Activated CD4-positive, alpha-beta T cell treated with anti-CD3 and anti-CD28 coated beads, Interleukin-2, amount 50 U/mL, for 24 hours (primary cell): ENCODE data around the gene ARHGAP21.
"Not testable (repeated sequence)": the region's sequence is repeated elsewhere in the genome, so short reads cannot be mapped to it uniquely, and the experiment has no call there.

Experiments used
- DNase-seq, 2 donors: peaks; one replicate each; pipeline ENCODE4 v3.0.0-alpha.2; 2020; ENCODE audit warnings: low read depth in 1 of 2, low spot score in 1 of 2

ARHGAP21 gene

DNA sequence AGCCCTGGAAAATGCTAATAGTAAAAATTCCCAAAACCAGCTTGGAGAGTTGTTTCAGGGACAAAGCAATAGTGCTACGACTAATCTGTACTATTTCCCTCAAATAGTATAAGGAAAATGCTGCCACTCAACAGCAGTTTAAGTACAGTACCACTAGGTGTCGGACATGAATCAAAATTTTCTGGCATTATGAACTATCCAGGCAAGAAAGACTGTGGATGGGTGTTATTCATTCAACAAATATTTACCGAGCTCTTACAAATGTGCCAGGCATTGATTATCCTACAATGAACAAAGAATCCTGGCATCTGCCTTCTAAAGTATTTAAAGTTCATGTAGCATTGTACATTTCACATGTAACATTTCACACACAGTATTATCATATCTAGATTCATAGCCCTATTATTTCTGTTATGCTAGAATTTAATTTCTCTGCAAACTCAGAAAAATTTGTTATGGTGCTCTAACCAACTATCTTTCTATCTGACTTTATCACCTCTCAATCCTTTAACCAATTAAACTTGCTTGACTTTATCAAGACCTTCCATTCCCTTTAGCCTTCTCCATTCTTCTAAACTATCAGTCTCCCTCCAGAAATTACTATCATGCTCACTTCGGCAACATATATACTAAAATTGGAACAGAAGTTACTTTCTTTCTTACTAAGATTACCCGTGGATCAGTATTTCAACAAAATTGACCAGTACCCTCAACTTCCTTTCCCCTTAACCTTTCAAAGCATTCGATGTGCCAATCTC, 80.6 kb downstream of the ARHGAP21 start:
- DNase-seq, result peak in 1 of 2 donors; percentile 20

DNA sequence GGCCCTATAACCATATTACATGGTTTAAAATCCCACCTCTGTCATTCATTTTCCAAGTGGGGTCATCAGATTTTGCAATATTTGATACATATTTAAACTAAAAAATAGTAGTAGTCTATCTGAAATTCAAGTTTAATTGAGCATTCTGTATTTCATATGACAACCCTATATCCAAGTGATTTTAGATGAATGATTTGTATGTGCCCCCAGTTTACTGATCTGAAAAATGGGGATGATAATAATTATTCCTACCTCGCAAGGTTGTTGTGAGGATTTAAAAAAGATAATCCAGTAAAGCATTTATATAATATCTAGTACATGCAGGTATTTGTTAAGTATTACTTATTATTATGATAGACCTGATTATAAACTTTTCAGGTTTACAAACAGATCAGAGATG, 84.6 kb downstream of the ARHGAP21 start:
- DNase-seq, result no peak

DNA sequence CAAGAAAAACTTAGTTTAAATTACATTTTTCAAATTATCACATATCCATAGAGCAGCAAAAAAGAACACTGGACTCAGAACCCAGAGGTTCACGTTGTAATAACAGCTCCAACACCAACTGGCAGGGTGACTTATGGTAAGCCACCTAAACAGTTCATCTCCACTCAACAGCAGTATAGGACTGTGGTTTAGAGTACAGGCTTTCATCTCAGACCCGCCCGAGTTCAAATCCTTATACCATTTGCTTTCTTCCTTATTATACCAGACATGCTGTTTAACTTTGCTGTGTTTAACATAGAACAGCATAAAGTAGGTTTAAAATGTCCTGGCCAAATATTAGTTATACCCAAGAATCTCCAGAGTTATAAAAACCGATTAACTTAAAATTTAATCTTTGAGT, 97.9 kb downstream of the ARHGAP21 start:
- no peak for DNase-seq

DNA sequence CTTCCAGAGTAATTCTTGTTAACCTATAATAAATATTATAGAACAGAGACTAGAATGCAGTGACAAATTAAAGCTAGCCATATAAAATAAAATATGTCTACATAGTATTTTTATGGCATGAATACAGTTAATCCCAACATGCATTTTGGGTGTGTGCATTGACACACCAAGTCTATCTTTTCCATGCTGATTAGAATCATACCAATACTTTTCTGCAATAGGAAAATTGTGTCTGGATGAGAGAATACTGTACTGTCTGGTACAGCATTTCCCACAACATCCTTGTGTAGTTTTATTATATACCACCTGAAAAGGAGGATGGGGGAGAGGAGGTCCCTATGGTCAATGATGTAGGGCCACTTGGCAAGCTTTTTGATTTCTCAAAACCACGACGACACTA, 100.3 kb downstream of the ARHGAP21 start:
- no peak for DNase-seq

DNA sequence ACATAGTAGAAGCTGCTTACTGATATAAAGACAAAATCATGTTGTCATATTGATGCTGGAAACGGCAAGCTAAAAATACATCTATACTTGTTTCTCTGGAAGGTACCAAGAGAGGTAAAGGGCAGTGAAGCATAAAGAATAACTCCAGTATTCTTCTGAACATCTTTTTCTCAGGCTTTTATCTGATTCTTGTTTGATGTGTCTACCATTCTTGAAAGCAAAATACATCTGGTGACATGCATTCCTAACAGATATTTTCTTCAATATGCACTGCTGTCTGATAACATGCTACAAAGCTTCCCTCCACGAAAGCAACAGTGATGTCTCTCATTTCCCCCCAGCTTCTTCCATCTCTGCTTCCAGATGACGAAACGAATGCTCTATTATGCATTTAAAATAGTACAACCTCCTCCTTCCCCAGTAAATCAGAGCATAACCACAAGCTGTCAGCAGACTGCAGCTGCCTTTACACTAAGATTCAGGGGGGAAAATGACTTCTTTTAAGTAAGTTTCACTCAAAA, 100.8 kb downstream of the ARHGAP21 start:
- DNase-seq, result no peak

DNA sequence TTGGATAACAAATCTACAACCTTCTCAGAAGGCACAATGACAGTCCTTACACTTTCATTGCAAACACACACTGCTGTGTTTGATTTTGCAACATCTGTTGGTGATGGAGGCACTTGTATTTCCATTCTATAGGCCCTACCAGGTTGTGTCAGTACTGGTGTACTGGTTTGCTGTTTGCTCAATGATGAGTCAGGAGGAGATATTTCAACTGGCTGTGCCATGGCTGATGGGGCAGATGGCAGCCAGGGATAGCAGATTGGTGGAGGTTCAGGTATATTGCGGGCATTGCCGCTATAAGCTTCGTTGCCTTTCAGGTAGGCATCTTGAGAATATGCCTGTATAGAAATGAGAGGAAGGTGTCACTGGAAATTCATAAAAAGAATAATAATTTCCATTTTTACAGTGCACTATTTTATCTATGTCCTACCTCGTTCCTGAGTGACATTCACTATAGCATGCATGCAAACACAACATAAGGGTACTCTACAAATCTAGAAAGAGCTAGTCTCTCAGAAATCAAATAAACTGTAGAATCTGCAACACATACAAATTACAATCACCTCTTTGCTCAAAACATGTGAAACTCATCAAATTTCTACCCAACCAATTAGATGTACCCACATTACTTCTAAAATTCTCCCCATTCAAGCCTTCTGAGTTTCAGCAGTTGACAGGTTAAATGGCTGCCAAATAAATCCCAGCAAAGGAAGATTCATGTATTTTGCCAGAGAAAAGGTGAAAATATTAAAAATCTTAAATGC, 102.5 kb downstream of the ARHGAP21 start:
- not testable (repeated sequence) for DNase-seq

DNA sequence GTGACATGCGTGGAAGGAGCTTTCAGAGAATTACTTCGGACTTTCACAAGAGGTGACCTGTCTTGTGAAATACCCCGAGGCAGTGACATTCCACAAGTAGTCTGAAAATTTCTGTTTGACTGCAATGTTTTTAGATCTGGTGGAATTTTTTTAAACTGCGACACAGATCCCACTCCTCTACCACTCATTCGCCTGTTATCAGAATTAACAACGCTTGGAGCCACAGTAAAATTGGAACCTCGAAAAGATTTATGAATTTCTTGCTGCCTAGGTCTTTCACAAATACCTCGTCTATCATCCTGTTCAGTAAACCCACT, 103.7 kb downstream of the ARHGAP21 start:
- DNase-seq, result not testable (repeated sequence)

DNA sequence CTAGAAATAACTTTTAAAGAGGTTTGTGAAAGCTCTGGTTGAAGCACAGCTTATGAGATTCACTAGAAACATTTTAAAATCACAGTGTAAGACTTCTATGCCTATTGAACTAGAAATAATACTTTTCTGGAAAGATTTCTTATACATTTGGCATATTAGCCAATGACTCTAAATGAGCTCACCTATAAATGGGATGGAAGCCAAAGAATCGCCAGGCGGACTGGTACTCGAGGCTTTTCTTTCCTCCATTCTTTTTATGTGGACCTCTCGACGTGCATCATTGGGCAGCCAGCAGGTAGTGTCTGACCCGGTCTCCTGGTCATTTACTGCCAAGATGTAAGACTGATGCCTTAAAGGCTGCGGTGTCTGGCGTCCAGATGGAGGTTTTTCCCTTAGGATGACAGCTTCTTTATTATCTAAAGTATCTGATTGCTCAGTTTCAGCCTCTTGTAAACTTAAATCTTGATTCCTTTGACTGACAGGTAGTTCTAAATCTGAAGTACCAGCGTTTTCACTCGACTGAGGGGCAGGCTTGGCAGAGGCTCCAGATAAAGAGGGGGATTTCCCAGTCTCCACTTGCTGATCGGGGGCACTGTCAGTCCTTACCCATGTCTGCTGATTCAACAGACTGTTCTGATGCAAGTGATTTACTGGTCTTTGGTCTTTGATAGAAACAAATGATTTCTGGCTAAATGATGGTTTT, 104.2 kb downstream of the ARHGAP21 start:
- DNase-seq, result not testable (repeated sequence)

DNA sequence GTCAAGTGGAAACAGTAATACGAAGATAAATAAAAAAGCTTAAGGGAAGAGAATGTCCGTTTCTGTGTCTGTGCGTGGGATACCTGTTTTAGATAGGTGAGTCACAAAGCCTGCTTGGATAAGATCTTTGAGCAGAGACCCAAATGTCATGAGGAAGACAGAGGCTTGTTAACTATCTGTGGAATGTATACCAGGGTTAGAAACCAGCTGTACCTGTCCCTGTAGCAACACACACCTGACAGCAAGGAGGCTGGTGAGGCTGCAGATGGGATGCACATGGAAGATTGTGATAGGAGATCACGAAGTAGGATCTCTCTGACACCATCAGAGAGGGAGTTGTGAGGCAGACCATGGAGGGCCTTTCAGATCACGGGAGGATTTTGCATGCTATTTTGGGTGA, 105.3 kb downstream of the ARHGAP21 start:
- no peak for DNase-seq

DNA sequence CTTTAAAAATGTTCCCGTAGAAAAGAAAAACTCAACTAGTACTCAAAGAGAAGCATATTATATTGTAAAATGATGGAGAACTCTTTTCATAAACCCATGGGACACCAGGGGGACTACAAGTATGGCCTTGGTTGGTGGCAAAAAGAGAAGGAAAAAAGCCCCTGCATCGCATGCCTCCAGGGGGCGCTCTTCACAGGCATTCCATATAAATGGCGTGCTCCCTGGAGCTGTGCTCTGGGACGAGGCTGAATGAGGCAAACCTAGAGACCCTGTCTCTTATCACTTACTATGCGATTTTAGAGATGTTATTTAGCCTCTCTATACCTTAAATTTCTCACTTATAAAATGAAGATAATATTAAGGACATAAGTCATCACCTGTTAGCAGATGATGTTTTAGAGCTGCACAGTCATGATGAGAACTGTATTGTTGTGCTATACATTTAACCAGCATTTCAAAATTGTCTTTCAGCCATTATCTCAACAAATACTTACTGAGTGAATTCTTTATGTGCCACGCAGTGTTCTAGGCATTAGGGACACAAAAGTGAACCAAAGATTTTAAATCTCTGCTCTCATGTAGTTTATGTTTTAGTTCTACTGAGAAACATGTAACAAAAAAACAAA, 105.8 kb downstream of the ARHGAP21 start:
- peak; percentile 14 for DNase-seq

DNA sequence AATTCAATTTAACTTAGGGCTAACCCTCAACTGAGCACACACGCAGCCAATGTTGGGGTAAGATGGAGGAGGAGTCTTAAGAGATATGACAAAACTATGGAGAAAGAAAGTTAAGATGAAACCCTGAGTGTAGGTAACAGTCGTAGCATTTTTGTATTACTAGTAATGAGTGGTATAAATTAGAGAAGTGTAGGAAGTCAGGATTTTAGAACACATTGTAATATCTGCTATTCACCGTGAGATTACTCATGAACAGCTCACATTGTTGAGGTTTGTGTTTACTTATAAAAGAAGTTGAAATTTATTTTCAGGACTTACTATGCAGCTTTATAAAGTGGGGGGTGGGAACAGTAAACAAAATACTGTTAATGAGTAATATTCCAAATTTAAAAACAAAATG, 107.2 kb downstream of the ARHGAP21 start:
- DNase-seq, result no peak

DNA sequence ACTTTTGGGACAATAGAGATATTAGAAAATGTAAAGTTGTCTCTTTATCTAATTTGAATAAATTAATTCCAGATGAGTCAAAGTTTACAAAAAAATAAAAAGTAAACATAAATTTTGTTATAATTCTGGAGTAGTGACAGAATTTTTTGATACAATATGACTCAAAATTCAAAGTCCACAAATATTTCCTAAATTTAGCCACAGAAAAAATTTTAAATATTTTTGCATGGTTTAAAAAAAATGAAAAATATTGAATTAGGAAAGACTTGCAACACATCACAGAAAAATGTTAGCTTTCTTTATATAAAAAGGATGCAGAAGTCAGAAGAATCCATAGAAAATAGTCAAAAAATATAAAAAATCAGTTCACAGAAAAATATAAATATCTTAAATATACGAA, 117.7 kb downstream of the ARHGAP21 start:
- DNase-seq, result no peak

DNA sequence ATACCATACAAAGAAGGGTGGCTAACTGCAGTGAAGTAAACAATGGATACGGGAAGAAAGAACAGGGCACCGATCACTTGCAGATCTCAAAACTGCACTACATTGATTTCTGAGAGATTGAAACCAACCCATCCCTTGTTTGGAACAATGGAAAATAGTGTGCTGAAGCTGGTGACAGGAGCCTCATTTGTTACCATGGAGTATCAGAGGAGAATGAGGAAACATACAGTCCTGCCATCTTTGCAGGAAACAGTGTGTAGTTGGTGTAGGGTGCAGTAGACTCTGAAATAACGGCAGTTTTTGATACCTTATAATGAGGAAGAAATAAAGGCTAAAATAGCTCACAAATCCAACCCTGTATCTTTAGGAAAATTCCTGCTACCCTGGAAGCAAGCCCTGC, 118.5 kb downstream of the ARHGAP21 start:
- DNase-seq, result no peak

DNA sequence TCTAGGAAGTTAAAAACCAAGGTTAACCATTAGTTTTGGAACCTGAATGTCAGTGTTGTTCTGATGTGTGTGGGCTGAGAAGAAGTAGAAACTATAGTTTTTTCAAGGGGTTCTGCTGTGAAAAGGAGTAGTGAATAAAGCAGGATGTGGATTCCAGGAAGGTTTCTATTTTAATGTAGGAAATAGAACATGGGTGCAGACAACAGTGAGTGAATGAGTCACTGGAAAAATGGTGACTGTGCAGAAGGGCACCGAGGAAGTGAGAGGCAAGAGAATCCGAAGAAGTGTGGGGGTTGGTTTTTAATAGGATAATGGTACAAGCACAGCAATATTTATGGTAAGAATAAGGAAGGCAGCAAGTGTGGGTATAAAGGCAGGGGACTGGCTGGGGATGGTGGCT, 120.4 kb downstream of the ARHGAP21 start:
- DNase-seq, result peak in 1 of 2 donors; percentile 18

DNA sequence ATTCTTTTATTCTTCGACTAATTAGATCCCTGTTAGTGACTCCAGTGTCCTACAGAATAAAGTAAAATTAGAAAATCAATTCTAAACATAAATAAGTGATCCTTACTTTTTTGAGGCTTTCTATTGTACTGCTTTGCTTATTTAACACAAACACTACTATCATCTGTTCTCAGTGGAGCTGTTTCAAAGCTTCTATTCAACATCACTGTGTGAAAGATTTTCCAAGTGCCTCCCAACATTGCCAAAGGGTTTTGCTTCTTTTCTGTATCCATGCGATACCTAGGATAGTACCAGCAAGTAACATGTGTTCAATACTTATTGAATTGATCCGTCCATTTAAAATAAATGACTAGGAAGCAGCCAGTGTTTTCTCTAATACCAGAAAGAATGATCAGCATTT, 125.7 kb downstream of the ARHGAP21 start:
- no peak for DNase-seq

DNA sequence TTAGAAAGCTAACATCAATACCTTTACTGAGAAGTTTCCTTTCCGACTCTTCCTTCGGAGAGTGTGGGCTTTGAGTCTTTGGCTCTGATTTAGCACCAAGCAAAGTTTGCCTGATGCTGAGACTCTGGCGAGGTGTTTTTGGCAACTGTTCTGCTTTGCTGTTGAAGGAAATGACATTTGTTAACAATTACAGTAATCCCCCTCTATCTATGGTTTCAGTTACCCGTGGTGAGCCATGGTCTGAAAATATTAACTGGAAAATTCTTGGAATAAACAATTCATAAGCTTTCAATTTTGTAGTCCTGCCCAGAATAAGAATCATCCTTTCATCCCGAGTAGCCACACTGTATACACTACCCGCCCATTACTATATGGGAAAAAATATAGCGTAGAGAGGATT, 126.3 kb downstream of the ARHGAP21 start:
- no peak for DNase-seq

DNA sequence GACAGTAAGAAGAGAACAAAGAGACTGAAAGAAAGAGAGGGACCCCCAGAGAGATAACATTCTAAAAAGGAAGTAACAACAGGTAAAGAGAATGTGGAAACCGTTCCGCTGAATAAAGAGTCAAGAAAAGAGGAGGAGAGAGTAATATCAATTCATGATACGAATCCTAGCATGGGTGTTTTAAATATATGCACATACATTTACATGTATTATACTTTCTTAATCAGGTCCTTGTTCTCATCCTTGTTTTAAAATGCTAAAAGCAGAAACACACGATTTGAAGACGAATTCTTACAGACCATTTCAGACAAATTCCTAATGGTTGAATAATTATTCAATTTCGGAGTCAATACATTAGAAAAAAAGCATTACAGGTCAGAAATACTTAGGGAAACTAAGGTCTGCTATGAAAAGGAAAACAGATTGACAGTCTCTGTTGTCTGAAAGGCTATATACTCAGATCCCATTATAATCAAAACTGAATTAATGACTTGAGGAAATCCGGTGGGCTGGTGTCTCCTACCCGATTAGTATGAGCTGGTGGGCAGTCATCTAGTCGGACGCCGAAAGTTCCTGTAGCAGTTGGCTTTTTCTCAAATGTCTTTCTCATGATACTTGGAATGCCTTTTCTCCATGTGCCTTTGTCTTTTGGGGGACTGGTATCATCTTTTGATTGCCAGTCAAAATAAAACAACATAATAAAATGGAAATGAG, 127.3 kb downstream of the ARHGAP21 start:
- no peak for DNase-seq

DNA sequence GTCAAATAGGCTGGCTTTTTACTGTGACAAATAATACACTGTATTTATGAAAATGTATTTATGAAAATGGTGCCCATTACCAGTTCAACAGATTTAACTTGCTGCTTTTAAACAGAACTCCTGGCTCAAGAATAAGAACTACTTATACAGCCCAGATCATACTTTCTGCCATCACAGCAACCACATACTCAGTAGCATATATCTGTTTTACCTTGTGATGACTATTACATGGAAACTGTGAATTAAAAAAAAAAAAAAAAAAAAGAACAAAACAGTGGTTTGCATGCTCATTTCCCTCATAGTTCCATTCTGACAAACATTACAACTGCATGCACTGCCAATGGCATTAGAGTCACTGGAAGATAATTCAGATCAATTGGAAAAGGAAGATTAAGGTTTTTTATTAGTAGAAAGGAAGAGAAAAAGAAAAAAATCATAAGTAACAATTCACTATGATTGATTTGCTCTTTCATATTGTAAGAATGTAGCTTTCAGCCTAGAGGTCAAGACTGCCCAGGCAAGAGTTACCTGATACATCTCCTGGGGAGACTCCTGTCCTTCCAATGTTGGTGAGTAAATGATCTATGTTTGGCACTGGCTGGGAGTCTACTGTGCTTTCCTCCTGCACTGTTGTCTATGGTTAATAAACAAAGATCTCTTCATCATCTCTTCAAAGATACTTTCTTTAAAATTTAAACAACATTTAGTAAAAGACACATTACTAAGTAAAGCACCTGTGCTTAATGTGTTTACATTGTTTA, 132.8 kb downstream of the ARHGAP21 start:
- no peak for DNase-seq

DNA sequence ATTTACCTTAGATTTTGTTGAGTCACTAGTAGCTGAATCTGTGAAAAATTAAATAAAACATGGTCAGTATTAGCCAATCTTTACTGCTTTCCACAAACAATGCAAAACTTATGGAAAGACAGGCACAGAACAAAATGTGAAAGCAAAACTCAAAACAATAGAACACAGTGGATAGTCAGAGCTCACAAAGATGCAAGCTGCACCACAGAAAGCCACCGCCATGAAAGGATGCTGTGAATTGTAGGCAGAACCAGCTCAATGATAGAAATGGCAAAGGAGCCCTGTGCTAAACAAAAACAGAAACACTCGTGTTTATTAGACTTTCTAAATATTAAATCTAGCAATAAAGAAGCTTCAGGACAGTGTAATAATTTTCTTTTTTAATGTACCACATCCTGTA, 134.4 kb downstream of the ARHGAP21 start:
- DNase-seq, result no peak

DNA sequence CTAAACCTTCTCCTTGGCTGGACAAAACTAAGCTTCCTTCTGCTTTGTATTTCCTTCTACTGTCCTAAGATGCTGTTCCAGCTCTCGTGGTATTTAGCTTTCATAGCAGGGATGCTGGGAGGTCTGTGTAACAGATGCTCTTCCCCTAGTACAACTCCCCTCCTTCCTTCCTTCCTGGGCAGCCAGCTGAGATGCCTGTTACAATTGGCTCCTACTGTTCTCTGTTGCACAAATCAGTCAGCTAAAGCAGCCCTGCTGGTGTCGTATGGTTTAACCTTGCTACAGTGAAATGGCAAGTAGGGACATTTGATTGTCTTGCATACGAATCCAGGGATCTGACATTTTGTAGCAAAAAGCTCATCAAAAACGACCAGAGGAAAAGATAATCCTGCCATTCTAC, 143.8 kb downstream of the ARHGAP21 start:
- no peak for DNase-seq
